GM23338 (cell line): ENCODE data around the gene NXPH2. TPM values are rescaled to one million over a fixed set of nuclear protein-coding genes. Genes with fewer than 3 reads are reported as not detected.

Experiments used
- ATAC-seq: fragments of 200-7000 bp; cut with Tn5 transposase; 3 replicates; pipeline ENCODE4 v1.9.1; 2020
- DNase-seq: peaks from one replicate; pipeline ENCODE4 v3.0.0-alpha.2; 2015; ENCODE audit warnings: low spot score
- H2AFZ ChIP-seq: fragments of 200-600 bp; sonication (generic); 2 replicates; pipeline ENCODE4 v1.8.0; 2016; ENCODE audit warnings: antibody characterized with exemption, mild to moderate bottlenecking, moderate library complexity
- H3F3A ChIP-seq: fragments of 200-600 bp; sonication (generic); replicated peaks from 2 replicates; pipeline ENCODE4 v1.8.0; 2017; ENCODE audit warnings: antibody characterized with exemption, mixed run types, low read depth
- H3K27ac ChIP-seq: fragments of 200-600 bp; sonication (generic); 2 replicates; pipeline ENCODE4 v1.6.1; 2016; ENCODE audit warnings: low read depth
- H3K27me3 ChIP-seq: fragments of 200-600 bp; sonication (generic); 2 replicates; pipeline ENCODE4 v1.8.0; 2016; ENCODE audit warnings: mild to moderate bottlenecking, mixed run types, moderate library complexity; ENCODE audit not compliant: insufficient read depth
- H3K36me3 ChIP-seq: fragments of 200-600 bp; sonication (generic); 2 replicates; pipeline ENCODE4 v1.8.0; 2016; ENCODE audit warnings: mild to moderate bottlenecking; ENCODE audit not compliant: insufficient read depth
- H3K4me1 ChIP-seq: fragments of 200-600 bp; sonication (generic); 2 replicates; pipeline ENCODE4 v1.8.0; 2016; ENCODE audit warnings: mild to moderate bottlenecking, moderate library complexity; ENCODE audit not compliant: insufficient read depth
- H3K4me2 ChIP-seq: fragments of 200-600 bp; sonication (generic); 2 replicates; pipeline ENCODE4 v1.7.1; 2017; ENCODE audit warnings: mixed run types
- H3K4me3 ChIP-seq: fragments of 200-600 bp; sonication (generic); 2 replicates; pipeline ENCODE4 v1.6.1; 2016; ENCODE audit warnings: mixed run types
- H3K79me2 ChIP-seq: fragments of 200-600 bp; sonication (generic); replicated peaks from 2 replicates; pipeline ENCODE4 v1.8.0; 2017; ENCODE audit warnings: mild to moderate bottlenecking; ENCODE audit not compliant: insufficient read depth
- H3K9me2 ChIP-seq: fragments of 200-600 bp; sonication (generic); 2 replicates; pipeline ENCODE4 v1.8.0; 2017; ENCODE audit not compliant: insufficient read depth
- H4K20me1 ChIP-seq: fragments of 200-600 bp; sonication (generic); replicated peaks from 2 replicates; pipeline ENCODE4 v1.8.0; 2017; ENCODE audit warnings: mild to moderate bottlenecking; ENCODE audit not compliant: insufficient read depth
- H3K27ac Mint-ChIP-seq: 2 replicates; pipeline ENCODE4 v1.8.0; 2020; ENCODE audit warnings: inconsistent platforms, mild to moderate bottlenecking, moderate library complexity, mixed read lengths
- H3K27me3 Mint-ChIP-seq: 3 replicates; pipeline ENCODE4 v1.8.0; 2022; ENCODE audit warnings: low read depth, mild to moderate bottlenecking, moderate library complexity, mixed read lengths, inconsistent platforms; ENCODE audit not compliant: insufficient read depth, poor library complexity
- H3K36me3 Mint-ChIP-seq: 3 replicates; pipeline ENCODE4 v1.8.0; 2021; ENCODE audit warnings: low read depth, mild to moderate bottlenecking, inconsistent platforms, moderate library complexity, mixed read lengths
- H3K4me1 Mint-ChIP-seq: 3 replicates; pipeline ENCODE4 v1.8.0; 2020; ENCODE audit warnings: mild to moderate bottlenecking, inconsistent platforms, mixed read lengths
- H3K4me3 Mint-ChIP-seq: 3 replicates; pipeline ENCODE4 v1.8.0; 2021; ENCODE audit warnings: moderate library complexity, mild to moderate bottlenecking, inconsistent platforms, mixed read lengths
- H3K9me3 Mint-ChIP-seq: 3 replicates; pipeline ENCODE4 v1.8.0; 2020; ENCODE audit warnings: moderate library complexity, mild to moderate bottlenecking, inconsistent platforms, mixed read lengths
- CREB1 ChIP-seq: fragments of 250-450 bp; sonication (Bioruptor Pico); IDR thresholded peaks from 2 replicates; pipeline ENCODE4 v1.5.0; 2020; ENCODE audit warnings: low read depth, mild to moderate bottlenecking, moderate library complexity
- EZH2phosphoT487 ChIP-seq: fragments of 200-600 bp; sonication (generic); IDR thresholded peaks from one replicate; pipeline ENCODE4 v1.8.1; 2018; ENCODE audit warnings: antibody characterized with exemption; ENCODE audit not compliant: unreplicated experiment
- JUNB ChIP-seq: IDR thresholded peaks from one replicate; pipeline ENCODE4 v1.6.1; 2016; ENCODE audit warnings: antibody characterized with exemption; ENCODE audit not compliant: unreplicated experiment
- NANOG ChIP-seq: IDR thresholded peaks from 2 replicates; pipeline ENCODE4 v1.6.1; 2016; ENCODE audit warnings: antibody characterized with exemption, borderline replicate concordance
- POLR2AphosphoS5 ChIP-seq: IDR thresholded peaks from 2 replicates; pipeline ENCODE4 v1.6.1; 2016; ENCODE audit warnings: antibody characterized with exemption, low read depth
- ZNF114 ChIP-seq: fragments of 250-450 bp; sonication (Bioruptor Pico); IDR thresholded peaks from 2 replicates; pipeline ENCODE4 v1.5.0; 2020; ENCODE audit warnings: mild to moderate bottlenecking, moderate library complexity
- ZNF331 ChIP-seq: fragments of 250-450 bp; sonication (Bioruptor Pico); IDR thresholded peaks from 2 replicates; pipeline ENCODE4 v1.5.0; 2020; ENCODE audit warnings: low read depth, mild to moderate bottlenecking, moderate library complexity
- ZNF462 ChIP-seq: fragments of 250-450 bp; sonication (Bioruptor Pico); IDR thresholded peaks from 2 replicates; pipeline ENCODE4 v1.5.0; 2020; ENCODE audit warnings: mild to moderate bottlenecking, moderate library complexity
- polyA plus RNA-seq: library from polyadenylated mRNA; unstranded; fragments of >200 nt; fragmentation: Nextera tagmentation; extraction: Ambion mirVana; gene quantifications from 2 replicates; pipeline ENCODE4 v1.2.1, GENCODE V29; 2016
- total RNA-seq: library from RNA; depleted of rRNA; stranded (reverse); fragments of >200 nt; shearing (Covaris generic); gene quantifications from 2 replicates; pipeline ENCODE4 v1.2.3, GENCODE V29; 2014
- TF ChIP-seq, protein P1 (sequence below): IDR thresholded peaks from one replicate; pipeline ENCODE4 v1.6.1; 2018; ENCODE audit warnings: antibody characterized with exemption; ENCODE audit not compliant: unreplicated experiment
- TF ChIP-seq, protein P2 (sequence below): IDR thresholded peaks from 2 replicates; pipeline ENCODE4 v1.6.1; 2016; ENCODE audit warnings: antibody characterized with exemption

NXPH2 gene
- total and polyA plus RNA-seq, 2 experiments from 2014 or later = 2.7 to 8.3 TPM

DNA sequence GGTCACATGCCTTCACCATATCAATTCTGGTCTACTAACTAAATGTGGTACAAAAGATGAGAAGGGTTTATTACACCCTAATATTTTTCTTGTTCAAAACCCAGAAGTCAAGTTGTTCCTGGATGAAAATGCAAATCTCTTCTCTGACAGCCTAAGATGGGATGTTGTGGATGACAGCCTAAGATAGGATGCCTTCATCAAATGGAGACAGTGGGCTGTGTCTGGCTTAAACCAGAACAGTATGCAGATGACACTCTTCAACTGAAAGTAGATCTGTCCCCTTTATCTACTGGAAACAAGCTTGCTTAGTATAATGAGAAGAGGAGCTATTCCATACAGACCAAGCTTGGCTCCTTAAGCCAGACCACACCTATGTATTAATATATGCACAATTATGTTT, 17.7 kb downstream of the NXPH2 start:
- peaks cover 15% of the 10 kb centered on the region for H3K4me1 Mint-ChIP-seq
- peaks cover 43% of the 10 kb centered on the region for H3K79me2 ChIP-seq
- H3K27me3 Mint-ChIP-seq = peaks cover 7% of the 10 kb centered on the region
- H3K36me3 ChIP-seq = no peaks in the 10 kb centered on the region
- H3K27ac ChIP-seq = no peak overlapping the region
- H4K20me1 ChIP-seq = no peaks in the 10 kb centered on the region
- H3K4me2 ChIP-seq = no peak overlapping the region
- no peaks in the 10 kb centered on the region for H3K36me3 Mint-ChIP-seq
- no peak overlapping the region for H2AFZ ChIP-seq
- no peaks in the 10 kb centered on the region for H3K9me2 ChIP-seq
- H3K4me1 ChIP-seq = peaks cover 23% of the 10 kb centered on the region
- H3F3A ChIP-seq = no peaks in the 10 kb centered on the region
- no peak for ATAC-seq
- no peaks in the 10 kb centered on the region for H3K9me3 Mint-ChIP-seq
- H3K27me3 ChIP-seq = no peaks in the 10 kb centered on the region
- H3K4me3 Mint-ChIP-seq = no peak overlapping the region
- no peak overlapping the region for H3K27ac Mint-ChIP-seq
- TF ChIP-seq CREB1 = no peak
- TF ChIP-seq, protein P1, sequence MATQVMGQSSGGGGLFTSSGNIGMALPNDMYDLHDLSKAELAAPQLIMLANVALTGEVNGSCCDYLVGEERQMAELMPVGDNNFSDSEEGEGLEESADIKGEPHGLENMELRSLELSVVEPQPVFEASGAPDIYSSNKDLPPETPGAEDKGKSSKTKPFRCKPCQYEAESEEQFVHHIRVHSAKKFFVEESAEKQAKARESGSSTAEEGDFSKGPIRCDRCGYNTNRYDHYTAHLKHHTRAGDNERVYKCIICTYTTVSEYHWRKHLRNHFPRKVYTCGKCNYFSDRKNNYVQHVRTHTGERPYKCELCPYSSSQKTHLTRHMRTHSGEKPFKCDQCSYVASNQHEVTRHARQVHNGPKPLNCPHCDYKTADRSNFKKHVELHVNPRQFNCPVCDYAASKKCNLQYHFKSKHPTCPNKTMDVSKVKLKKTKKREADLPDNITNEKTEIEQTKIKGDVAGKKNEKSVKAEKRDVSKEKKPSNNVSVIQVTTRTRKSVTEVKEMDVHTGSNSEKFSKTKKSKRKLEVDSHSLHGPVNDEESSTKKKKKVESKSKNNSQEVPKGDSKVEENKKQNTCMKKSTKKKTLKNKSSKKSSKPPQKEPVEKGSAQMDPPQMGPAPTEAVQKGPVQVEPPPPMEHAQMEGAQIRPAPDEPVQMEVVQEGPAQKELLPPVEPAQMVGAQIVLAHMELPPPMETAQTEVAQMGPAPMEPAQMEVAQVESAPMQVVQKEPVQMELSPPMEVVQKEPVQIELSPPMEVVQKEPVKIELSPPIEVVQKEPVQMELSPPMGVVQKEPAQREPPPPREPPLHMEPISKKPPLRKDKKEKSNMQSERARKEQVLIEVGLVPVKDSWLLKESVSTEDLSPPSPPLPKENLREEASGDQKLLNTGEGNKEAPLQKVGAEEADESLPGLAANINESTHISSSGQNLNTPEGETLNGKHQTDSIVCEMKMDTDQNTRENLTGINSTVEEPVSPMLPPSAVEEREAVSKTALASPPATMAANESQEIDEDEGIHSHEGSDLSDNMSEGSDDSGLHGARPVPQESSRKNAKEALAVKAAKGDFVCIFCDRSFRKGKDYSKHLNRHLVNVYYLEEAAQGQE = no peak
- DNase-seq = no peak
- H3K4me3 ChIP-seq = no peak overlapping the region

- Histone ChIP-seq H2AFZ (no peak overlapping the region), H3F3A (no peaks in the 10 kb centered on the region), H3K4me1 (peaks cover 21% of the 10 kb centered on the region), H3K27ac (no peak overlapping the region), H3K9me2 (no peaks in the 10 kb centered on the region), H3K36me3 (no peaks in the 10 kb centered on the region), H3K4me3 (no peak overlapping the region), H3K27me3 (no peaks in the 10 kb centered on the region), H3K4me2 (no peak overlapping the region), H3K79me2 (peaks cover 42% of the 10 kb centered on the region), H4K20me1 (no peaks in the 10 kb centered on the region)
- Mint-ChIP-seq H3K36me3 (no peaks in the 10 kb centered on the region), H3K4me1 (peaks cover 15% of the 10 kb centered on the region), H3K4me3 (no peak overlapping the region), H3K9me3 (no peaks in the 10 kb centered on the region), H3K27ac (no peak overlapping the region), H3K27me3 (peaks cover 7% of the 10 kb centered on the region)
- DNase-seq = no peak
- TF ChIP-seq ZNF462 (CRISPR knock-in tag) (no peak), JUNB (no peak), NANOG (no peak), ZNF114 (CRISPR knock-in tag) (no peak), ZNF331 (CRISPR knock-in tag) (no peak), POLR2AphosphoS5 (no peak), EZH2phosphoT487 (no peak), CREB1 (no peak)
- TF ChIP-seq, protein P2, sequence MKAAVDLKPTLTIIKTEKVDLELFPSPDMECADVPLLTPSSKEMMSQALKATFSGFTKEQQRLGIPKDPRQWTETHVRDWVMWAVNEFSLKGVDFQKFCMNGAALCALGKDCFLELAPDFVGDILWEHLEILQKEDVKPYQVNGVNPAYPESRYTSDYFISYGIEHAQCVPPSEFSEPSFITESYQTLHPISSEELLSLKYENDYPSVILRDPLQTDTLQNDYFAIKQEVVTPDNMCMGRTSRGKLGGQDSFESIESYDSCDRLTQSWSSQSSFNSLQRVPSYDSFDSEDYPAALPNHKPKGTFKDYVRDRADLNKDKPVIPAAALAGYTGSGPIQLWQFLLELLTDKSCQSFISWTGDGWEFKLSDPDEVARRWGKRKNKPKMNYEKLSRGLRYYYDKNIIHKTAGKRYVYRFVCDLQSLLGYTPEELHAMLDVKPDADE = no peak
- no peak for ATAC-seq
Measured at GRCh38 chr2:138760676-138761075, 19.5 kb downstream of the NXPH2 start.
